IPS DF 4.7 (cell line): ENCODE measurements around the gene CASP7.
"Not testable (repeated sequence)": the region's sequence is repeated elsewhere in the genome, so short reads cannot be mapped to it uniquely, and the experiment has no call there.

Source experiments
- DNase-seq: peaks from one replicate; pipeline ENCODE4 v3.0.0-alpha.2; 2013; ENCODE audit warnings: low spot score; ENCODE audit errors: extremely low read depth

Gene CASP7

GRCh38 chr10:113753020-113753692 is 73.4 kb downstream of the CASP7 start:
- DNase-seq = no peak

- no peak for DNase-seq
These were observed 74.4 kb downstream of the CASP7 start for GRCh38 chr10:113754125-113754524.

DNA sequence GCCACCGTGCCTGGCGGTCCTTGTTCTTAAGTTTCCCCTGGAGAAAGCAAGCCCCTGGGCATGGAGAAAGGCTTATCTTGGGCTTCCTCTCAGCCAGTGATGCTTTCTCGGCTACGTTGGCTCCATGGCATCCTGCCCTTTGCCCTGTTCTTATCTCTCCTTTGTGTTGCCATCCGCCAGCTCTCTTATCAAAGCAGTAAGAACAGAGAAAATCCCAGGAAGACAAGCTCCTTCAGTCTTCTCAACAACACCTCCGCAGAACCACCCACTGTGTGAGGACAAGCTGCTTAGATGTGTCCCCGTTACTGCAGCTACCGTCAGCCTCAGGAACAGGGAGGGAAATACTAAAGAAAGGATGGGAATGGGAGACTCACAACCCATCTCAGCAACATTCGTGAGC is 75.1 kb downstream of the CASP7 start:
- no peak for DNase-seq

GRCh38 chr10:113756940-113757543 is 77.3 kb downstream of the CASP7 start:
- no peak for DNase-seq

- no peak for DNase-seq
These were observed 82.4 kb downstream of the CASP7 start for GRCh38 chr10:113762083-113762482.

DNA sequence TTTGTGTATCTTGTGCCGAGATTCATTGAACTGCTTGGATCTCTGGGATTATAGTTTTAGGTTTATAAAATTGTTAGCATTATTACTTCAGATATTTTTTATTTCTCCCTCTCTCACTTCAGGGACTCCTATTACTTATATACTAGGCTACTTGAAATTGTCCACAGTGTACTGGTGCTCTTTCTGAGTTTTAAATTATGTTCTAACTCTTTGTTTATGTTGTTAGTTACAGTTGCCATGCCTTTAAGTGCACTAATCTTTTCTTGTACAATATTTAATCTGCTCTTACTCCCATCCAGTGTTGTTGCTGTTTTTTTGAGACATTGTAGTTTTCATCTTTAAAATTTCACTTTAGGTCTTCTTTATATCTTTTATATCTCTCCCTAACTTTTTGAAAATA is 84.9 kb downstream of the CASP7 start:
- DNase-seq = no peak

- no peak for DNase-seq
These were observed 86.2 kb downstream of the CASP7 start for GRCh38 chr10:113765910-113766309.

GRCh38 chr10:113767222-113767621 is 87.5 kb downstream of the CASP7 start:
- no peak for DNase-seq

- DNase-seq = no peak
These were observed 90.6 kb downstream of the CASP7 start for GRCh38 chr10:113770346-113770745.

GRCh38 chr10:113771131-113771530 is 91.4 kb downstream of the CASP7 start:
- not testable (repeated sequence) for DNase-seq

DNA sequence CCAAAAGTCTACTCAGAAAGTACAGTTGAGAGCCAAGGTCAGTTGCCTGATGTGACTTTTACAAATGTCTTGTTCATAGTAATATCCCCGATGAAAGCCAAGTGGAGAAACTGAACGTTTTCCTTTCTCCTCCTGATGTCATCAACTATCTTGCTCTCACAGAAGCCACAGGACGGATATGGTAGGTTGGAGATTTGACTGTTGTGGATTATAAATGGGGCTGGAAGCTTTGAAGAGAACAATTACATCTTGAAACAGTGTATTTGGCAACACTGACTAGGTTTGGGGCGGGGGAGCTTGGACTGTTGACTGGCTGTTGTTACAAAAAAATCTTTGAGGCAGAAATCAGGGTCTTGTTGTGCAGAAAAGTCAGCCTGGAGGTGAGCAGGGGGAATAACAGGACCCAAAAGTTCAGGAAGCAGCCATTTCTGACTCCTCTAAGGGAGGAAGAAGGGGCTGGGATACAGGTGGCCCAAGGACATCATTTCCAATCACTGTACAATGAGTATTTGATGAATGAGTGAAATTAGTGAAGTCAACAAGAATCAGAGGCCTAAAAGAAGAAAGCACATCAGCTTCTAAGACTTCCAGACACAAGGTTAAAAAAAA is 96.1 kb downstream of the CASP7 start:
- no peak for DNase-seq

DNA sequence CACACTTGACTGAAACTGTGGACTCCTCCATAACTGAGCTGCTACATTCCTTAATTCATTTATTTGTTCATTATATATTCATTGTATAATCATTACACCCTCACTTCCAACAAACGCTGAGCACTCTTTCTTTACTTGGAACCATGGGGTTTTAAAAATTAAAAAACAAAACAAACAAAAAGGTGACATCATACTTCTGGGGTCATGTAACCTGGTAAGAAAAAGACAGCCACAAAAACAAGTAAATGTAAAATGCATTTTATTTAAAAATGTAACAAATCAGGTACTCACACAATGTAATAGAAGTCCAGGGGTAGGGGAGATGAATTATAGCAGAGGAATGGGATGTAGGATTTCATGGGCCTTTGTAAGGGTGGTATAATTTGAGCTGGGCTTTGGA is 96.8 kb downstream of the CASP7 start:
- no peak for DNase-seq
